Spleen (tissue), 11 donors: Measurements from ENCODE around the gene SUZ12. TPM values are rescaled to one million over a fixed set of nuclear protein-coding genes. Genes with fewer than 3 reads are reported as not detected.
A peak's percentile ranks its signal among the peaks of the same experiment; 100 is the strongest.
"Not testable (repeated sequence)": the region's sequence is repeated elsewhere in the genome, so short reads cannot be mapped to it uniquely, and the experiment has no call there.

Experiments
- DNase-seq: peaks from one replicate; pipeline ENCODE4 v3.0.0-alpha.2; 2020
- H3K27ac ChIP-seq, 8 donors: fragments of 200-600 bp; sonication (generic) in 7 of 8; 1 replicate in 4 of 8; 2 replicates in 4 of 8; pipeline versions ENCODE4 v1.5.0 to v1.8.0; 2016 to 2021; ENCODE audit warnings: inconsistent platforms in 4 of 8, mild to moderate bottlenecking in 4 of 8, moderate library complexity in 1 of 8
- H3K27me3 ChIP-seq, 7 donors: fragments of 200-600 bp; sonication (generic) in 6 of 7; replicated peaks in 1 of 7; 1 replicate in 4 of 7; 2 replicates in 3 of 7; pipeline versions ENCODE4 v1.5.0 to v1.8.0; 2016 to 2021; ENCODE audit warnings: inconsistent platforms in 3 of 7, mild to moderate bottlenecking in 1 of 7
- H3K36me3 ChIP-seq, 6 donors: fragments of 200-600 bp; sonication (generic) in 5 of 6; 1 replicate in 4 of 6; 2 replicates in 2 of 6; pipeline versions ENCODE4 v1.5.0 to v1.8.0; 2016 to 2021; ENCODE audit warnings: inconsistent platforms in 2 of 6
- H3K4me1 ChIP-seq, 6 donors: fragments of 200-600 bp; sonication (generic) in 5 of 6; 1 replicate in 3 of 6; 2 replicates in 3 of 6; pipeline versions ENCODE4 v1.5.0 to v1.8.0; 2016 to 2021; ENCODE audit warnings: inconsistent platforms in 3 of 6
- H3K4me3 ChIP-seq, 8 donors: fragments of 200-600 bp; sonication (generic) in 7 of 8; 1 replicate in 4 of 8; 2 replicates in 4 of 8; pipeline versions ENCODE4 v1.5.0 to v1.8.0; 2016 to 2021; ENCODE audit warnings: inconsistent platforms in 4 of 8, mild to moderate bottlenecking in 4 of 8, moderate library complexity in 2 of 8
- H3K9me3 ChIP-seq, 8 donors: fragments of 200-600 bp; sonication (generic) in 7 of 8; 1 replicate in 4 of 8; 2 replicates in 4 of 8; pipeline versions ENCODE4 v1.5.0 to v1.8.0; 2016 to 2021; ENCODE audit warnings: inconsistent platforms in 4 of 8
- POLR2AphosphoS5 ChIP-seq, 3 donors: sonication (generic); formaldehyde crosslinking; IDR thresholded peaks; one replicate each; pipeline ENCODE4 v1.5.1; 2017; ENCODE audit warnings: antibody characterized with exemption in 3 of 3
- WGBS, 5 donors: extraction: QIAGEN DNeasy Blood & Tissue Kit in 3 of 5; methylation state at CpG; one replicate each; pipeline versions ENCODE4 v1.1.5 to v1.1.7; 2013 to 2018; 5-methylcytosine and 5-hydroxymethylcytosine counted together
- intact Hi-C: fragments of 100-400 bp; cut with DNase I; formaldehyde crosslinking; loops from one replicate; pipeline ENCODE4 v1.15.0; 2023; ENCODE audit warnings: low total_unique reads
- polyA plus RNA-seq, 3 donors: library from polyadenylated mRNA; stranded (reverse); fragments of 200-250 nt; gene quantifications; one replicate each; pipeline ENCODE4 v1.2.1, GENCODE V29; 2013
- total RNA-seq, 7 donors: library from RNA; depleted of rRNA in 3 of 7; stranded (reverse); fragments of >200 nt in 3 of 7; fragmentation: NEBNext Ultra II Directional in 4 of 7; extraction: Animal tissue kit (Norgen Biotek cat#: 25700) in 4 of 7; gene quantifications; one replicate each; pipeline versions ENCODE4 v1.1.0 to v1.2.1, GENCODE V29; 2016 to 2021
- TF ChIP-seq, protein P1 (sequence below), 11 experiments: fragments of 200-600 bp in 7 of 11; fragments of 450-650 bp in 4 of 11; sonication (generic) in 4 of 11; IDR thresholded peaks in 8 of 11; conservative IDR thresholded peaks in 3 of 11; 1 replicate in 7 of 11; 2 replicates in 4 of 11; pipeline versions ENCODE4 v1.4.0 to v1.8.0; 2016 to 2021; ENCODE audit warnings: antibody characterized with exemption in 11 of 11, inconsistent platforms in 4 of 11, mild to moderate bottlenecking in 1 of 11
- donor health status: healthy with polysubstance abuse.
- donor health status: DM: no; HTN: no; CAD: no; lungs with moderate emphysema.
- donor health status: DM: no; HTN: no; CAD: no.
- donor health status: Bipolar disorder and iron deficiency.
- donor health status: healthy.
- donor health status: DM: no; HTN: no; CAD: no.
- donor health status: DM: yes; HTN: yes; CAD: no.

The SUZ12 gene
- total and polyA plus RNA-seq, 10 donors: 14.9 to 38.7 (median 29.8) TPM

GRCh38 chr17:31935512-31935911 lies 1.3 kb upstream of the SUZ12 start:
- intact Hi-C loops: no loop called here
- Histone ChIP-seq H3K27ac (no peak overlapping the region), H3K36me3 (peaks cover 0 to 8% (median under 1%) of the 10 kb centered on the region in 6 donors), H3K4me3 (no peak overlapping the region), H3K27me3 (no peaks in the 10 kb centered on the region), H3K4me1 (peaks cover 12 to 31% (median 23%) of the 10 kb centered on the region in 6 donors), H3K9me3 (no peaks in the 10 kb centered on the region)
- 93 to 98% (median 94%) methylated on average over 5 of the region's 5 CpGs for WGBS, 5 donors
- TF ChIP-seq POLR2AphosphoS5 (IDR thresholded peaks at IDR 0.05): no peak
- DNase-seq: peak; percentile 19

- Histone ChIP-seq H3K27ac (peak overlapping the region in 1 of 8 donors; percentile 9), H3K4me1 (peaks cover 12 to 43% (median 23%) of the 10 kb centered on the region in 6 donors), H3K36me3 (peaks cover 0 to 29% (median 16%) of the 10 kb centered on the region in 6 donors), H3K4me3 (peak overlapping the region; percentile 11 to 61 (median 30))
- H3K27me3 ChIP-seq, intact Hi-C loops, H3K9me3 ChIP-seq, DNase-seq: not testable (repeated sequence)
- WGBS, 5 donors: 7 to 15% (median 10%) methylated on average over 9 of the region's 12 CpGs
These were observed 1.3 kb downstream of the SUZ12 start for GRCh38 chr17:31937926-31938641.

DNA sequence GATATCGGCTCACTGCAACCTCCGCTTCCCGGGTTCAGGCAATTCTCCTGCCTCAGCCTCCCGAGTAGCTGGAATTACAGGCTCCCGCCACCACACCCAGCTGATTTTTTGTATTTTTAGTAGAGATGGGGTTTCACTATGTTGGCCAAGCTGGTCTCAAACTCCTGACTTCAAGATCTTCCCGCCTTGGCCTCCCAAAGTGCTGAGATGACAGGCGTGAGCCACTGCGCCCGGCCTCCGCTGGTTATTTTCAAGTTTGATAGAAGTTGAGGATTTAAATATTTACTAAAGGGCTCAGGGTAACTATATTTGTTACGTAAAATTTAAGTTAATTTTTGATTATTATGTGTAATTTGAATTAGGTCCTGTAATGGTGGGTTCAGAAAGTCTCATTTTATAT lies 5.1 kb downstream of the SUZ12 start:
- peaks cover 0 to 65% (median 30%) of the 10 kb centered on the region in 6 donors for H3K36me3 ChIP-seq
- peaks cover 11 to 36% (median 19%) of the 10 kb centered on the region in 6 donors for H3K4me1 ChIP-seq
- H3K4me3 ChIP-seq, H3K27me3 ChIP-seq, intact Hi-C loops, H3K9me3 ChIP-seq, H3K27ac ChIP-seq: not testable (repeated sequence)
- WGBS, 5 donors: 93 to 99% (median 98%) methylated on average over 8 to 11 of the region's 11 CpGs
- peak; percentile 9 for DNase-seq

- H3K4me3 ChIP-seq, H3K9me3 ChIP-seq, H3K27ac ChIP-seq, intact Hi-C loops, H3K27me3 ChIP-seq: not testable (repeated sequence)
- WGBS, 5 donors: 89 to 97% (median 95%) methylated on average over 7 of the region's 7 CpGs
- peak; percentile 38 for DNase-seq
- Histone ChIP-seq H3K4me1 (peaks cover 11 to 36% (median 19%) of the 10 kb centered on the region in 6 donors), H3K36me3 (peaks cover 0 to 70% (median 30%) of the 10 kb centered on the region in 6 donors)
These were observed 5.6 kb downstream of the SUZ12 start for GRCh38 chr17:31942396-31942795.

- H3K36me3 ChIP-seq: peaks cover 0 to 100% (median 52%) of the 10 kb centered on the region in 6 donors
- H3K4me3 ChIP-seq, H3K27me3 ChIP-seq, H3K27ac ChIP-seq, intact Hi-C loops, H3K9me3 ChIP-seq, H3K4me1 ChIP-seq: not testable (repeated sequence)
- WGBS, 5 donors: 97 to 100% (median 98%) methylated on average over 3 of the region's 3 CpGs
- DNase-seq: peak; percentile 12
These were observed 15.1 kb downstream of the SUZ12 start for GRCh38 chr17:31951953-31952352.

DNA sequence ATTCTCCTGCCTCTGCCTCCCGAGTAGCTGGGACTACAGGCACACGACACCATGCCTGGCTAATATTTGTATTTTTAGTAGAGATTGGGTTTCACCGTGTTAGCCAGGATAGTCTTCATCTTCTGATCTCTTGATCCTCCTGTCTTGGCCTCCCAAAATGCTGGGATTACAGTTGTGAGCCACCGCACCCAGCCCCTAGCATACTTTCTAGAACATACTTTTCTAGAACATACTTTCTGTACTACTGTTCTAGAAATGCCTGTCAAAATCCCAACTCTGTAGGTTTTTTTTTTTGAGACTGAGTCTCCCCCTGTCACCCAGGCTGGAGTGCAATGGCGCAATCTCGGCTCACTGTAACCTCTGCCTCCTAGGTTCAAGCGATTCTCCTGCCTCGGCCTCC lies 27.3 kb downstream of the SUZ12 start:
- intact Hi-C loops, H3K4me1 ChIP-seq, DNase-seq, H3K9me3 ChIP-seq, H3K4me3 ChIP-seq, H3K27ac ChIP-seq, H3K27me3 ChIP-seq: not testable (repeated sequence)
- WGBS, 5 donors: 90 to 98% (median 96%) methylated on average over 8 of the region's 8 CpGs
- peaks cover 0 to 100% (median 41%) of the 10 kb centered on the region in 6 donors for H3K36me3 ChIP-seq

DNA sequence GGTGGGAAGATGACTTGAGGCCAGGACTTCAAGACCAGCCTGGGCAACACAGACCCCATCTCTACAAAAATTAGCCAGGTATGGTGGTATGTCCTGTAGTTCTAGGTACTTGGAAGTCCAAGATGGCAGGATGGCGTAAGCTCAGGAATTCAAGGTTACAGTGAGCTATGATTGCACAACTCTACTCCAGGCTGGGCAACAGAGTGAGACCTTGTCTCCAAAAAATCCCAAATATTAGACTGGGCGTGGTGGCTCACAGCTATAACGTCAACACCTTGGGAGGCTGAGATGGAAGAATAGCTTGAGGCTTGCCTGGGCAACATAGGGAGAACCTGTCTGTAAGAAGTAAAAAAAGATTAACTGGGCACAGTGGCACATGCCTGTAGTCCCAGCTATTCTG lies 30.8 kb downstream of the SUZ12 start:
- intact Hi-C loops: no loop called here
- TF ChIP-seq, protein P1, sequence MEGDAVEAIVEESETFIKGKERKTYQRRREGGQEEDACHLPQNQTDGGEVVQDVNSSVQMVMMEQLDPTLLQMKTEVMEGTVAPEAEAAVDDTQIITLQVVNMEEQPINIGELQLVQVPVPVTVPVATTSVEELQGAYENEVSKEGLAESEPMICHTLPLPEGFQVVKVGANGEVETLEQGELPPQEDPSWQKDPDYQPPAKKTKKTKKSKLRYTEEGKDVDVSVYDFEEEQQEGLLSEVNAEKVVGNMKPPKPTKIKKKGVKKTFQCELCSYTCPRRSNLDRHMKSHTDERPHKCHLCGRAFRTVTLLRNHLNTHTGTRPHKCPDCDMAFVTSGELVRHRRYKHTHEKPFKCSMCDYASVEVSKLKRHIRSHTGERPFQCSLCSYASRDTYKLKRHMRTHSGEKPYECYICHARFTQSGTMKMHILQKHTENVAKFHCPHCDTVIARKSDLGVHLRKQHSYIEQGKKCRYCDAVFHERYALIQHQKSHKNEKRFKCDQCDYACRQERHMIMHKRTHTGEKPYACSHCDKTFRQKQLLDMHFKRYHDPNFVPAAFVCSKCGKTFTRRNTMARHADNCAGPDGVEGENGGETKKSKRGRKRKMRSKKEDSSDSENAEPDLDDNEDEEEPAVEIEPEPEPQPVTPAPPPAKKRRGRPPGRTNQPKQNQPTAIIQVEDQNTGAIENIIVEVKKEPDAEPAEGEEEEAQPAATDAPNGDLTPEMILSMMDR (IDR thresholded peaks at IDR 0.05 in 8 of 11, conservative IDR thresholded peaks at IDR 0.05 in 3 of 11): no peak
- no peaks in the 10 kb centered on the region for H3K27me3 ChIP-seq
- peak; percentile 4 for DNase-seq
- H3K36me3 ChIP-seq: peaks cover 0 to 97% (median 40%) of the 10 kb centered on the region in 6 donors
- no peaks in the 10 kb centered on the region for H3K9me3 ChIP-seq
- H3K4me1 ChIP-seq: no peaks in the 10 kb centered on the region
- 93 to 98% (median 94%) methylated on average over 3 of the region's 3 CpGs for WGBS, 5 donors
- no peak overlapping the region for H3K27ac ChIP-seq
- no peak overlapping the region for H3K4me3 ChIP-seq

DNA sequence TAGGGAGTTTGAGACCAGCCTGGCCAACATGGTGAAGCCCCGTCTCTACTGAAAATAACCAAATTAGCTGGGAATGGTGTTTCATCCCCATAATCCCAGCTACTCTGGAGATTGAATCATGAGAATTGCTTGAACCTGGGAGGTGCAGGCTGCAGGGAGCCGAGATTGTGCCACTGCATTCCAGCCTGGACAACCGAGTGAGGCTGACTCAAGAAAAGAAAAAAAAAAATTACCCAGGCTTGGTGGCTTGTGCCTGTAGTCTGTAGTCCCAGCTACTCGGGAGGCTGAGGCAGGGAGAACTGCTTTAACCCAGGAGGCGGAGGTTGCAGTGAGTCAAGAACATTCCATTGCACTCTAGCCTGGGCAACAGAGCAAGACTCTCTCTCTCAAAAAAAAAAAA lies 33.6 kb downstream of the SUZ12 start:
- H3K27me3 ChIP-seq, H3K4me3 ChIP-seq, DNase-seq, H3K4me1 ChIP-seq, H3K27ac ChIP-seq, intact Hi-C loops, H3K9me3 ChIP-seq: not testable (repeated sequence)
- peaks cover 0 to 93% (median 43%) of the 10 kb centered on the region in 6 donors for H3K36me3 ChIP-seq
- 90 to 98% (median 94%) methylated on average over 5 of the region's 5 CpGs for WGBS, 5 donors

DNA sequence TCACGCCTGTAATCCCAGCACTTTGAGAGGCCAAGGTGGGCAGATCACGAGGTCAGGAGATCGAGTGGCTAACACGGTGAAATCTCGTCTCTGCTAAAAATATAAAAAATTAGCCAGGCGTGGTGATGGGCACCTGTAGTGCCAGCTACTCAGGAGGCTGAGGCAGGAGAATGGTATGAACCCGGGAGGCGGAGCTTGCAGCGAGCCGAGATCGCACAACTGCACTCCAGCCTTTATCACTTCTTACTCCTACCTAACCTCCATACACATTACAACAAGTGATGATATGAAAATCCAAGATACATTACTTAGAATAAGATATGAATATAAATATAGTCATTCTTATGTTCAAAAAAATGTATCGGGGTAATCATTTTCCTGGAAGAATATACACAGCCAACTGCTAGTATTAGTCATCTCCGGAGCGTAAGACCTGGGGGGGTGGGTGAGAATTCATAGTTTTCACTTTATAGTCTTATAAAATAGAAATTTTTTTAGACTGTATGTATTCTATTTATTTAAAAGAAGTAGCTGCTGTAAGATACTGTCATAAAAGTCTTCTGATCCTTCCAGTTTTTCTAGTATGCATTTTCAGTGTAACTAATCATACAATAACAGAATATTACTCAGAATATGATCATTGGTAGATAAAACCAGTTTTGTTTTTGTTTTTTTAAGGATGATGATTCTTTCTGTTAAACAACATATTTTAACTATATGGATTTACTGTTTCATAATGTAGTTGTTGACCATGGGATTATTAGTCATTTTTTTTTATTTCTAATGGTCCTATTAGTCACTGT lies 37.7 kb downstream of the SUZ12 start:
- DNase-seq, H3K27ac ChIP-seq, H3K4me1 ChIP-seq, H3K9me3 ChIP-seq, H3K27me3 ChIP-seq, H3K4me3 ChIP-seq, intact Hi-C loops: not testable (repeated sequence)
- WGBS, 5 donors: 94 to 96% (median 94%) methylated on average over 14 of the region's 14 CpGs
- peaks cover 0 to 93% (median 41%) of the 10 kb centered on the region in 6 donors for H3K36me3 ChIP-seq
